Hepatocyte (in vitro differentiated cells): ENCODE data around the gene ORM1. TPM values are rescaled to one million over a fixed set of nuclear protein-coding genes. Genes with fewer than 3 reads are reported as not detected.
A peak's percentile ranks its signal among the peaks of the same experiment; 100 is the strongest.

Experiments used
- DNase-seq: peaks from one replicate; pipeline ENCODE4 v3.0.0-alpha.2; 2016; ENCODE audit warnings: low spot score
- H2AFZ ChIP-seq: fragments of 200-600 bp; sonication (generic); 2 replicates; pipeline ENCODE4 v1.6.0; 2016; ENCODE audit warnings: antibody characterized with exemption, mild to moderate bottlenecking
- H3K27ac ChIP-seq: fragments of 200-600 bp; sonication (generic); 2 replicates; pipeline ENCODE4 v1.5.1; 2016; ENCODE audit warnings: mild to moderate bottlenecking
- H3K27me3 ChIP-seq: fragments of 200-600 bp; sonication (generic); 2 replicates; pipeline ENCODE4 v1.6.1; 2016
- H3K36me3 ChIP-seq: fragments of 200-600 bp; sonication (generic); replicated peaks from 2 replicates; pipeline ENCODE4 v1.5.1; 2016; ENCODE audit warnings: low read depth; ENCODE audit not compliant: insufficient read depth
- H3K4me1 ChIP-seq: fragments of 200-600 bp; sonication (generic); 2 replicates; pipeline ENCODE4 v1.5.1; 2016; ENCODE audit warnings: mild to moderate bottlenecking, moderate library complexity; ENCODE audit not compliant: insufficient read depth
- H3K4me2 ChIP-seq: fragments of 200-600 bp; sonication (generic); 2 replicates; pipeline ENCODE4 v1.6.0; 2016
- H3K4me3 ChIP-seq: fragments of 200-600 bp; sonication (generic); 2 replicates; pipeline ENCODE4 v1.5.1; 2016; ENCODE audit warnings: mild to moderate bottlenecking
- H3K79me2 ChIP-seq: fragments of 200-600 bp; sonication (generic); 2 replicates; pipeline ENCODE4 v1.6.0; 2017; ENCODE audit warnings: mild to moderate bottlenecking
- H3K9me2 ChIP-seq: fragments of 200-600 bp; sonication (generic); replicated peaks from 2 replicates; pipeline ENCODE4 v1.6.0; 2017; ENCODE audit warnings: mild to moderate bottlenecking; ENCODE audit not compliant: insufficient read depth
- H3K9me3 ChIP-seq: fragments of 200-600 bp; sonication (generic); 2 replicates; pipeline ENCODE4 v1.5.1; 2016; ENCODE audit warnings: low read depth, mild to moderate bottlenecking
- H4K20me1 ChIP-seq: fragments of 200-600 bp; sonication (generic); 2 replicates; pipeline ENCODE4 v1.6.0; 2016; ENCODE audit warnings: mild to moderate bottlenecking; ENCODE audit not compliant: insufficient read depth, poor library complexity, severe bottlenecking
- EZH2 ChIP-seq: fragments of 200-600 bp; sonication (generic); IDR thresholded peaks from 2 replicates; pipeline ENCODE4 v1.6.1; 2016; ENCODE audit warnings: antibody characterized with exemption, mild to moderate bottlenecking, borderline replicate concordance
- EZH2phosphoT487 ChIP-seq: fragments of 200-600 bp; sonication (generic); IDR thresholded peaks from one replicate; pipeline ENCODE4 v1.6.1; 2018; ENCODE audit warnings: antibody characterized with exemption, mild to moderate bottlenecking, low read depth, moderate library complexity; ENCODE audit not compliant: unreplicated experiment, severe bottlenecking
- WGBS: methylation state at CpG from one replicate; pipeline ENCODE4 v1.1.6; 2016; ENCODE audit warnings: low lambda C conversion rate; ENCODE audit errors: missing lambda C conversion rate; 5-methylcytosine and 5-hydroxymethylcytosine counted together
- polyA plus RNA-seq: library from polyadenylated mRNA; unstranded; fragments of >200 nt; fragmentation: Nextera tagmentation; extraction: Ambion mirVana; gene quantifications from 2 replicates; pipeline ENCODE4 v1.2.1, GENCODE V29; 2016
- total RNA-seq: library from RNA; depleted of rRNA; stranded (reverse); fragments of >200 nt; gene quantifications from 2 replicates; pipeline ENCODE4 v1.2.3, GENCODE V29; 2014
- TF ChIP-seq, protein P1 (sequence below): fragments of 200-600 bp; sonication (generic); IDR thresholded peaks from 2 replicates; pipeline ENCODE4 v1.5.1; 2016; ENCODE audit warnings: antibody characterized with exemption, mild to moderate bottlenecking; ENCODE audit not compliant: poor library complexity

ORM1 gene
- total and polyA plus RNA-seq, 2 experiments from 2014 or later, result 472 to 976 TPM

- Histone ChIP-seq H3K27ac (peak overlapping the region; percentile 83), H3K9me3 (no peaks in the 10 kb centered on the region), H4K20me1 (no peaks in the 10 kb centered on the region), H3K9me2 (no peaks in the 10 kb centered on the region), H2AFZ (no peak overlapping the region), H3K79me2 (no peaks in the 10 kb centered on the region), H3K27me3 (no peaks in the 10 kb centered on the region), H3K4me3 (no peak overlapping the region), H3K4me2 (no peak overlapping the region), H3K4me1 (peaks cover 37% of the 10 kb centered on the region), H3K36me3 (peaks cover 3% of the 10 kb centered on the region)
- DNase-seq, result no peak
- 94% methylated on average over 6 of the region's 6 CpGs for WGBS
- TF ChIP-seq EZH2, result no peak
- TF ChIP-seq, protein P1, sequence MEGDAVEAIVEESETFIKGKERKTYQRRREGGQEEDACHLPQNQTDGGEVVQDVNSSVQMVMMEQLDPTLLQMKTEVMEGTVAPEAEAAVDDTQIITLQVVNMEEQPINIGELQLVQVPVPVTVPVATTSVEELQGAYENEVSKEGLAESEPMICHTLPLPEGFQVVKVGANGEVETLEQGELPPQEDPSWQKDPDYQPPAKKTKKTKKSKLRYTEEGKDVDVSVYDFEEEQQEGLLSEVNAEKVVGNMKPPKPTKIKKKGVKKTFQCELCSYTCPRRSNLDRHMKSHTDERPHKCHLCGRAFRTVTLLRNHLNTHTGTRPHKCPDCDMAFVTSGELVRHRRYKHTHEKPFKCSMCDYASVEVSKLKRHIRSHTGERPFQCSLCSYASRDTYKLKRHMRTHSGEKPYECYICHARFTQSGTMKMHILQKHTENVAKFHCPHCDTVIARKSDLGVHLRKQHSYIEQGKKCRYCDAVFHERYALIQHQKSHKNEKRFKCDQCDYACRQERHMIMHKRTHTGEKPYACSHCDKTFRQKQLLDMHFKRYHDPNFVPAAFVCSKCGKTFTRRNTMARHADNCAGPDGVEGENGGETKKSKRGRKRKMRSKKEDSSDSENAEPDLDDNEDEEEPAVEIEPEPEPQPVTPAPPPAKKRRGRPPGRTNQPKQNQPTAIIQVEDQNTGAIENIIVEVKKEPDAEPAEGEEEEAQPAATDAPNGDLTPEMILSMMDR, result no peak
- TF ChIP-seq EZH2phosphoT487, result no peak
Measured at GRCh38 chr9:114367366-114367765, 44.5 kb downstream of the ORM1 start.

DNA sequence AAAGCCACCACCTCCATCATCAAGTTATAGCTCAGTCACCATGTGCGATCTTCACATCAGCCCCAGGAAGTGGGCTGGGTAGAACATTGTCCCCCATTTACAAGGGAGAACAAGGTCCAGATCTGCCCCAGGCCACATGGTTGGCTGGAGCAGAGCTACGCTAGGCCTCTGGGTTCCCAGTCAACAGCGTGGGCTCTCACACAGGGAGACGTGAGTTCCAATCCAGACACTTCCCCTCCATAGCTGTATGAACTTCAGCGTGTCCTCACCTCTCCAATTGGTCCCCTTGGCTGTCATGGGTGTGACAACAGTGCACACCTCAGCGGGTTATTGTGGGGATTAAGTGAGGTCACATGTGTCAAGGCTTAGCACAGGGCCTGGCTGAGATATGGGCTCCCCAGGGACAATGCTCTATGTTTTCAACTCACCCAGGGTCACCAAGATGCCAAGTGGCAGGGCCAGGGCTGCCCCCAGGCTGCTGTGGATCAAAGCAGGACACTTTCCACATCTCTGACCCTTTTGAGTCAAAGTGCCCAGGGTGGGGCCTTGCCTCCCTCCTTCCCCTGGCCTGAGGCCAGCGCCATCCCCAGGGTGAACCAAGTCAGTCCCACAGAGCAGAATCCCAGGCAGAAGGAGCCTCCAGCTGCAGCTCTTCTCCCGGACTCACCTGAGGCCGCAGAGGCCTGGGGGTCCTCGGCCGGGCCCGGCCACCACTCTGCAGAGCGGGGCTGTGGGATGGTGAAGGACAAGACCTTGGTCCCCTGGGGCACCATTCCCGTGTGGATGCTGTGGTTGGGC, 45.1 kb downstream of the ORM1 start:
- H3K27ac ChIP-seq, result peak overlapping the region; percentile 83
- 90% methylated on average over 14 of the region's 14 CpGs for WGBS
- H3K36me3 ChIP-seq, result no peaks in the 10 kb centered on the region
- no peak for DNase-seq
- H2AFZ ChIP-seq, result no peak overlapping the region
- no peak for TF ChIP-seq EZH2
- TF ChIP-seq, protein P1, result no peak
- TF ChIP-seq EZH2phosphoT487, result no peak
- H3K4me2 ChIP-seq, result no peak overlapping the region
- H3K9me2 ChIP-seq, result no peaks in the 10 kb centered on the region
- H3K4me3 ChIP-seq, result no peak overlapping the region
- no peaks in the 10 kb centered on the region for H4K20me1 ChIP-seq
- no peaks in the 10 kb centered on the region for H3K9me3 ChIP-seq
- H3K4me1 ChIP-seq, result peaks cover 37% of the 10 kb centered on the region
- H3K27me3 ChIP-seq, result no peaks in the 10 kb centered on the region
- no peaks in the 10 kb centered on the region for H3K79me2 ChIP-seq

- Histone ChIP-seq H3K9me3 (no peaks in the 10 kb centered on the region), H3K4me1 (peaks cover 28% of the 10 kb centered on the region), H3K9me2 (no peaks in the 10 kb centered on the region), H3K4me2 (no peak overlapping the region), H3K4me3 (no peak overlapping the region), H3K36me3 (no peaks in the 10 kb centered on the region), H3K27ac (no peak overlapping the region), H2AFZ (no peak overlapping the region), H3K79me2 (no peaks in the 10 kb centered on the region), H4K20me1 (no peaks in the 10 kb centered on the region), H3K27me3 (no peaks in the 10 kb centered on the region)
- TF ChIP-seq, protein P1, result no peak
- no peak for TF ChIP-seq EZH2
- TF ChIP-seq EZH2phosphoT487, result no peak
- WGBS, result 92% methylated on average over 8 of the region's 9 CpGs
- DNase-seq, result no peak
Measured at GRCh38 chr9:114369216-114370130, 46.6 kb downstream of the ORM1 start.
